GM19468 (cell line): ENCODE results near the gene STEAP2.
"Not testable (repeated sequence)": the region's sequence is repeated elsewhere in the genome, so short reads cannot be mapped to it uniquely, and the experiment has no call there.

Experiments
- ATAC-seq: cut with Tn5 transposase; IDR thresholded peaks from one replicate; pipeline ENCODE4 v1.9.1; 2021; ENCODE audit warnings: mild to moderate bottlenecking, moderate library complexity, moderate number of reproducible peaks; ENCODE audit not compliant: unreplicated experiment; ENCODE audit errors: extremely low read depth

The STEAP2 gene

DNA sequence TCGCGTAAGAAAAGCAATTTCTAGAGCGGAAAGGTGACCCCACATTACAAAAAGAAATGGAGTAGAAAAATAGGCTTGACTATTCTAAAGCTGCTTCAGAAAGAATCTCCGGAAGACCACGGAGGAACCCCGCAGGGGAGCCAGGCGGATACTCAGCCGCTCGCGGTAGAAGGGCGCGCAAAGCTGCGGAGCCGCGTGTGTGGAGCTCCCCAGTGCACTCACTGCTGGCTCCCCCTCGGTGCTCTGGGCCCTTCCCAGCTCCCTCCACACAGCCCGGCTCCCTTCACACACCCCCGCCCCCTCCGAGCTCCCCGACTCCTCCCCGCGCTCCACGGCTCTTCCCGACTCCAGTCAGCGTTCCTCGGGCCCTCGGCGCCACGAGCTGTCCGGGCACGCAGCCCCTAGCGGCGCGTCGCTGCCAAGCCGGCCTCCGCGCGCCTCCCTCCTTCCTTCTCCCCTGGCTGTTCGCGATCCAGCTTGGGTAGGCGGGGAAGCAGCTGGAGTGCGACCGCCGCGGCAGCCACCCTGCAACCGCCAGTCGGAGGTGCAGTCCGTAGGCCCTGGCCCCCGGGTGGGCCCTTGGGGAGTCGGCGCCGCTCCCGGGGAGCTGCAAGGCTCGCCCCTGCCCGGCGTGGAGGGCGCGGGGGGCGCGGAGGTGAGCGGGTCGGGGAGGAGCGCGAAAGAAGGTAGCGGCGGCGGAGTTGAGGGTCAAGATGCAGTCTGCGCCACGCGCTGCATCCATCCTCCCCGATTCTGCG is at the start of gene STEAP2:
STEAP2 (plus strand) TSS at position 350 of the 758 bp plus-strand sequence. CDS start 13,343 bp downstream, outside the sequence.
- peak; percentile 88 for ATAC-seq

GRCh38 chr7:90163534-90163933 is 48.0 kb upstream of the STEAP2 start:
- ATAC-seq, result no peak

DNA sequence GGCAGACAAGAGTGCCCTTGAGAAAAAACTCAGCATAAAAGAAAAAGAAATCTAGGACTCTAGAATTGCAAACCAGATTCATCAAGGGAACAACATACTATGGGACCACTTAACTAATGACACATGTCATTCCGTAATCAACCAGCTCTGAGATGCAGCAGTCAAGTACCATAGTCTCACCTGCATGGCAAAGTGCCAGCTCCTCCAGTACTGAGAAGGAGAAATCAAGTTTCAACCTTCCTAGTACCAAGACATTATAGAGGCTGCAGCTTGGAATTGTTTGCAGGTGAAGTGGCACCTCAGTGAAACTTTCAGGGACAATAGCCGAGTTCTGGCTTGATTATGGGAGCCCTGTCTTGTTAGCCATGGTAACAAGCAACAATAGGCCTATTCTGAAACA is 45.8 kb upstream of the STEAP2 start:
- ATAC-seq, result no peak

DNA sequence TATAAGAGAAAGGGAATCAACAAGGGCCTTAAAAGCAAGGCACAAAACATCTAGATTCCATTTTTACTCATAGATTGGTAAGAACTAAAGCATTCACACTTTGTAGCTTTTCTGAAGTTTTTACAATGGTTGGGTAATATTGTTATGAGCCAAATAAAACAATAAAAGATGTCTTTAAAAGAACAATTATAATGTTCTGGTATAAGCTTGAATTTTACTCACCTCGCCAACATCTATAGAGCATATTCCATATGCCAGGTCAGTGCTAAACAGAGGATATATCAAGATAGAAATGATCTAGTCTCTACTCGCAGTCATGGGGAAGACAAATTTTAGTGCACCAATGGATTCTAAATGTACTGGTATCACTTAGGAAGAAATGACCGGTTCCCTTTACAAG is 45.4 kb upstream of the STEAP2 start:
- no peak for ATAC-seq

GRCh38 chr7:90167361-90167760 is 44.2 kb upstream of the STEAP2 start:
- ATAC-seq, result no peak

DNA sequence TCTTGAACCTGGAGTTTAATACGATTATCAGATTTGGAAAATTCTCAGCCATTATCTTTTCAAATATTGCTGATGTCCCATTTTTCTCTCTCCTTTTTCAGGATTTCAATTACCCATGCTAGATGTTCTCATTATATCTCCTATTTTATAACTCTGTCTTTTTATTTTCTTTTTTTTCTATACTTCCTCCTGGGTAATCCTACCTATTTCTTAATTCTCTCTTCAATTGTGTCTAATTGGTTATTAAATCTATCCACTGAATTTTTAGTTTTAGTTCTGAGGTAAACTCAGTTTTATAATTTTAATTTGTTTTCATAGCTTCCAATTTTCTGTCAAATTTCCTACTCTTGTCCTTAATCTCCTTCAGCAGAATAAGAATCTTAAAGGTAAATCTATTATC is 41.6 kb upstream of the STEAP2 start:
- ATAC-seq, result no peak

- ATAC-seq, result no peak
Measured at GRCh38 chr7:90172121-90172520, 39.4 kb upstream of the STEAP2 start.

- no peak for ATAC-seq
Measured at GRCh38 chr7:90172624-90173023, 38.9 kb upstream of the STEAP2 start.

DNA sequence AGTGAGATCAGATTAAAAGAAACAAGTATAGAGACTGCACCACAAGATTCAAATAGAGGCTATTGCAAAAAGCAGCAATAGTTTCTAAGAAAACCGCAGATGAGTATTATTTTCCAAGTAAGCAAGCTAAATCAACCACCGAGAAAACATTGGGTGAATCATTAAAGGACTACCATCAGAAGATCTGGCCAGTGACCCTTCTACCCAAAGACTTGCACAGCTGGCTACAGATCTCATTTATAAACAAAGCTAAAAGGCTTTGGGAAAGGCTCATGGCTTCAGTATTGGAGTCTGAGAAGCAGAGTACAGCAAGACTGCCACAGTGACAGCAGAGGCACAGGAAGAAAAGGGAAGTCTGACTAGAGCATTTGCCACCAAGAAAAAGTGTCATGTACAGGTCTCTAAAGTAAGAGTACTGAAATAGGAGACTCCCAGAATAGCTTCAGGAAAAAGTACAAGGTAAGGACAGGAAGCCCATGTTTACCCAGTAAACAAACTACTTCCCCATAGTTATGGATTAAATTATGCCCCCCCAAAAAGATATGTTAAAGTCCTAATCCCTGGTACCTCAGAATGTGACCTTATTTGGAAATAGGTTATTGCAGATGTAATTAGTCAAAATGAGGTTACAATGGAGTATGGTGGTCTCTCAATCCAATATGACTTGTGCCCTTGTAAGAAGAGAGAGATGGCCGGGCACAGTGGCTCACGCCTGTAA is 38.3 kb upstream of the STEAP2 start:
- peak; percentile 95 for ATAC-seq

DNA sequence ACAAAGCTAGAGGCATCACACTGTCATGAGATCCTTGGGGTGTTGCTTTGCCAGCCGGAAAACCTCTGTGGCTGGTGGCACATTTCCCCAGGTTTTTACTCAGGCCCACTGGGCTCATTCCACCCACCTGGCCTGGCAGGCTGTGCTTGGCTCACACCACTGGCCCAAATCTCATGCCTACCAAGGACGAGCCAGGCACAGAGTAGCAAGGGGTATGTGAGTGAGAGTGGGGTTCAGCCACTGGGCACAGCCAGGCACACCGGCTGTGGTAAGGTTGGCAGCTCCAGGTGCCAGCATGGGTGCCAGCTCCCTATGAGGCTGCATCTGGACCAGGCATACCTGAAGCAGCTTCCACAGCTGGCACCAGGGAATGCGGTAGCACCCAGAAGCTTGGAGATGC is 35.9 kb upstream of the STEAP2 start:
- no peak for ATAC-seq

DNA sequence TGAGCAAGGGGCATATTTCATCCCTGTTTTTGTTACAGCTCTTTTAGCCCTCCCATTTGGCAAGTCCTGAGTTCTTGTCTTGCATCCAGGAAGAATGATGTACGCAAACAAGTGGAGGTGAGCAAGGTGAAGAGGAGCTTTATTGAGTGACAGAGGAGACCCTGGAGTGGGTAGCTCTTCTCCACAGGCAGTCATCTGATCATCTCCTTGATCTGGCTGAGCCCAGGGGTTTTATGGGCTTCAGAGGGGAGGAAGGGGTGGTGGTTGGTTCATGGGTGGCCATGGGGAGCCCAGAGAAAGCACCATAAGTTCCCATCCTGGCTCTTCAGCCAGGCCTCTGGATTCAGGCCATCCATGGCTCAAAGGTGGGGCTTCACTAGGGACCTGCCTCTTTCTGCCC is 35.3 kb upstream of the STEAP2 start:
- ATAC-seq, result no peak

- ATAC-seq, result no peak
Measured at GRCh38 chr7:90178166-90178565, 33.4 kb upstream of the STEAP2 start.

DNA sequence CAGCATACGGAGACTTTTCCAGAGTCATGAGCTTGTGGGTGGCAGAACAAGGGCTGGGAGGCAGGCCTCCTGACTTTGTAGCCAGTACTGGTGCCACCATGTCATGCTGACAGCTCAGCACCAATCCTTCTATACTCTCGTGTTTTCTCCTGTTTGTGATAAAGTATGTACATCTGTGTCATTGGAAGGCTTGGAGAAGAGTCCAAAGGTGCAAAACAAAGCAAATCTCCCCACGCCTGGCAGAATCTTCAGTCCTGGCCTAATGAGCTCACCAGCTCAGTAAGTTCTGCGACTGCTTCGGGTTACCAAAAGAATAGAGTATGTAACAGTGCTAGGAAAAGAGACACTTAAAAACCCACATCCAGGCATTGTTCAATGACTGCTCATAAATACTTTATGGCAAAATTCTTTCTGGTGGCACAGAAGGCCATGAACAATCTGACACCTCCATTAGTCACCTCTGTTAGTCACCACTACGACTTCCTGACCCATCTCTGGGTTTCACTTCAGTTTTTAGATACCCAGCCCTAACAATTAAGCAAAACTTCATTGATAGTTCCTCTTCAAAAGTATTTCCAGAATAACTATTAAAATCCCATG is 32.8 kb upstream of the STEAP2 start:
- ATAC-seq, result peak; percentile 93

- no peak for ATAC-seq
Measured at GRCh38 chr7:90180011-90180585, 31.4 kb upstream of the STEAP2 start.

GRCh38 chr7:90180649-90181048 is 30.9 kb upstream of the STEAP2 start:
- no peak for ATAC-seq

DNA sequence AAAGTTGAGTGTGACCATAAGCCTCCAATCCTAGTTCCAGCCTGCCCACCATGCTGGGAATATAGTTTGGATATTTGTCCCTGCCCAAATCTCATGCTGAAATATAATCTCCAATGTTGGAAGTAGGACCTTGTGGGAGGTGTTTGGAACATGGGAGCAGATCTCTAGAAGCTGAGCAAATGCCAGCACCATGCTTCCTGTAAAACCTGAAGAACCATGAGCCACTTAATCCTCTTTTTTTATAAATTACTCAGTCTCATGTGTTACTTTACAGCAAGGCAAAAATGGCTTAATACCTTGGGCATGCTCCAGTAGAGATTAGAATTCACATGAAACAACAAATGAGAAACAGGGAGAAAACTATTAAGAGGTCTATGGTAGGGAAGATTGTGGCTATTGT is 30.1 kb upstream of the STEAP2 start:
- no peak for ATAC-seq

DNA sequence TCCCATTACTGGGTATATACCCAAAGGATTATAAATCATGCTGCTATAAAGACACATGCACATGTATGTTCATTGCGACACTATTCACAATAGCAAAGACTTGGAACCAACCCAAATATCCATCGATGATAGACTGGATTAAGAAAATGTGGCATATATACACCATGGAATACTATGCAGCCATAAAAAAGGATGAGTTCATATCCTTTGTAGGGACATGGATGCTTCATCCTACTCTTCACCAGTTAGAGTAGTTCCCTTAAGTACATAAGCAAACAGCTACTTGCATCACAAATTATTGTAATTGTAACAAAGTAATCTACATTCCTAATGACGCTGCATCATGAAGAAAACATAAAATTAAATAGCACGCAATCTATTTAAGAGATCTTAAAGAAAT is 25.2 kb upstream of the STEAP2 start:
- not testable (repeated sequence) for ATAC-seq

GRCh38 chr7:90187507-90188050 is 24.0 kb upstream of the STEAP2 start:
- no peak for ATAC-seq

- peak; percentile 73 for ATAC-seq
Measured at GRCh38 chr7:90188281-90188680, 23.3 kb upstream of the STEAP2 start.

DNA sequence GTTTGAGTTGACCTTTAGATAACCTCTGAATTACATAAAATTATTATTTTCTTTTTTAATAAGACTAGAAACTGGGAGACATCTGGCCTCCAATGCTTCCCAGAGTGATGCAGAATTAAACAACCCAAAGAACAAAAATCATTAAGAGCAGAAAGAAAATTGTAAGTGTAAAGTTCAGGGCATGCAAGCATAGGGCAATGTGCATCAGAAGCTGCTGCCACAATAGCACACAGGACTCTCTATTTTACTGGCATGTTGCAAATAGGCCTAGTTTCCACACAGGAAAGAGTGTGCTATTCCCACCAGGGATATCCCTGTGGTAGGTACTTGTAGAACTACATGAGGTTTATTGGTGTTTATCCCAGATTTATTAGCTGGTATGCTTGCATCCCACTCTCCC is 20.5 kb upstream of the STEAP2 start:
- no peak for ATAC-seq

DNA sequence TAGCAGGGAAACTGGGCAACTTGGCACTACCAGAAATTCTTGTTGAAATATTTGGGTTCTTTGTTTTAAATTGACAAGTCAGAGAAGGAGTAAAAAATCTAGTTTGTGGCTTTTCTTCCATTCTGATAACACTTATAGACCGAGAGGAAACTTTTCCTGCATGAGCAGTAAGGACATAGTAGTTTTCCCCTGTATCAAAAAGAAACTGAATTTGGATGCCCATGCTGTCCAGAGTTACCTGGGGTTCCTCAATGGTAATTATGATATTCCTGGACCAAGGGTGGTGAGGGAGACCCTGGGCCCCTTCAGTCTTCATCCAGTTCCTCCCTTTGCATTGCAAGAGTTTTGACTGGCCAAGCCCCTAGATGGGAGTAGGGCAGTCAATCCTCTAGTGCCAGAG is 19.9 kb upstream of the STEAP2 start:
- no peak for ATAC-seq
